ENCODE results near the gene FZD1.

- TF ChIP-seq POLR2AphosphoS5 (IDR thresholded peaks at IDR 0.05; ENCODE audit: low read depth) (no peak), REST (IDR thresholded peaks at IDR 0.05; ENCODE audit: unreplicated experiment) (no peak), CTCF (conservative IDR thresholded peaks at IDR 0.05; ENCODE audit: low read depth in 2 of 2) (no peak)
Observed at GRCh38 chr7:91310830-91311460, 46.7 kb downstream of the FZD1 start.
